Measurements from ENCODE around the gene HARBI1. TPM values are rescaled to one million over a fixed set of nuclear protein-coding genes. Genes with fewer than 3 reads are reported as not detected.

The HARBI1 gene
- total and polyA plus RNA-seq, 2 donors (not counting 3 experiments of a cell fraction or from before 2014, with no cell fraction given), result 2.7 to 4.7 TPM

DNA sequence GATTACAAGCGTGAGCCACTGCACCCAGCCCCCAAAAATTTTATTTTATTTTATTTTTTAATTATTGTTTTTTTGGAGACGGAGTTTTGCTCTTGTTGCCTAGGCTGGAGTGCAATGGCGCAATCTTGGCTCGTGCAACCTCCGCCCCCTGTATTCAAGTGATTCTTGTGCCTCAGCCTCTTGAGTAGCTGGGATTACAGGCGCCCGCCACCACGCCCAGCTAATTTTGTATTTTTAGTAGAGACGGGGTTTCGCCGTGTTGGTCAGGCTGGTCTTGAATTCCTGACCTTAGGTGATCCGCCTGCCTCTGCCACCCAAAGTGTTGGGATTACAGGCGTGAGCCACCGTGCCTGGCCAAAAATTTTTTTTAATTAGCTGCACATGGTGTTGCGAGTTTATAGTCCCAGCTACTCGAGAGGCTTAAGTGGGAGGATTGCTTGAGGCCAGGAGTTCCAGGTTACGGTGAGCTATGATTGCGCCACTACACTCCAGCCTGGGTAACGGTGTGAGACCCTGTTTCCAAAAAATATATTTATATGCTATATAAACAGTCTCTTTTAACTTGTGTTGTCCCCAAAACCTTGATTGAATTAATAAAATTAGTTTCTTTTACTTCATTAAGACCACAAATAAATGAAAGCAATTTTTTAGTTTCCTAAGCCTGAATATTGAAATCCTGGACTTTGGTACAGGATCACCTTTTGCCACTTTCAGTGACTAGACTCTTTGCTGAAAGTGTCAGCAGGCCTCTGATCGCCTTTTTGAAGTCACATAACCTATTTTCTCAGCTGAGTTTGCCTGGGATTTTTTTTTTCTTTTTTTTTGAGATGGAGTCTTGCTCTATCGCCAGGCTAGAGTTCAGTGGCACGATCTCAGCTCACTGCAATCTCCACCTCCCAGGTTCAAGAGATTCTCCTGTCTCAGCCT is 16.5 kb upstream of the HARBI1 start:
- no peaks in the 10 kb centered on the region for H3K79me2 ChIP-seq (ENCODE audit: control insufficient read depth, insufficient read depth, low read length)
- no peaks in the 10 kb centered on the region for H3K27me3 ChIP-seq (ENCODE audit: control insufficient read depth in 2 of 2, insufficient read depth in 2 of 2, low read length in 2 of 2)

More for the DNA sequence above, 16.5 kb upstream of the HARBI1 start:
- Histone ChIP-seq H3K4me2 (ENCODE audit: insufficient read depth, low read length) (no peak overlapping the region), H3K27ac (ENCODE audit: insufficient read depth, low read depth, low read length) (no peak overlapping the region), H3K9me1 (replicated peaks; ENCODE audit: control insufficient read depth, extremely low read depth, insufficient read depth, low read length) (no peaks in the 10 kb centered on the region), H3K9ac (replicated peaks; ENCODE audit: extremely low read depth, insufficient read depth, low read length) (no peak overlapping the region), H3K36me3 (ENCODE audit: control insufficient read depth in 2 of 2, extremely low read depth in 1 of 2, insufficient read depth in 2 of 2, low read length in 2 of 2) (peaks cover 4 to 8% of the 10 kb centered on the region in 2 experiments), H3K4me3 (replicated peaks in 1 of 3; ENCODE audit: insufficient read depth in 1 of 3, low read depth in 1 of 3, low read length in 3 of 3) (no peak overlapping the region), H2AFZ (ENCODE audit: low read depth, low read length) (no peak overlapping the region), H3K4me1 (ENCODE audit: control insufficient read depth, extremely low read depth, insufficient read depth, low read length) (no peaks in the 10 kb centered on the region), H4K20me1 (replicated peaks; ENCODE audit: control insufficient read depth, extremely low read depth, insufficient read depth, low read length) (no peaks in the 10 kb centered on the region), H3K9me3 (replicated peaks; ENCODE audit: control insufficient read depth, insufficient read depth, low read length) (no peaks in the 10 kb centered on the region)
- DNase-seq (ENCODE audit: low read depth, low spot score), result no peak
- ChIA-PET CTCF (no interaction called here), POLR2A (no interaction called here)
- BruUV-seq (replicated peaks), result no TSS peak
- no peak for FAIRE-seq
- no peak for TF ChIP-seq FOS (IDR thresholded peaks at IDR 0.05; ENCODE audit: borderline replicate concordance, insufficient read depth, low read length)
- no peak for TF ChIP-seq MAX (IDR thresholded peaks at IDR 0.05; ENCODE audit: insufficient read depth, insufficient read length)
- TF ChIP-seq JUN (IDR thresholded peaks at IDR 0.05; ENCODE audit: borderline replicate concordance, insufficient read depth, insufficient read length, low read depth), result no peak
- no peak for TF ChIP-seq POLR2AphosphoS5 (IDR thresholded peaks at IDR 0.05; ENCODE audit: insufficient read depth, low read depth, low read length)
- TF ChIP-seq, protein P1, sequence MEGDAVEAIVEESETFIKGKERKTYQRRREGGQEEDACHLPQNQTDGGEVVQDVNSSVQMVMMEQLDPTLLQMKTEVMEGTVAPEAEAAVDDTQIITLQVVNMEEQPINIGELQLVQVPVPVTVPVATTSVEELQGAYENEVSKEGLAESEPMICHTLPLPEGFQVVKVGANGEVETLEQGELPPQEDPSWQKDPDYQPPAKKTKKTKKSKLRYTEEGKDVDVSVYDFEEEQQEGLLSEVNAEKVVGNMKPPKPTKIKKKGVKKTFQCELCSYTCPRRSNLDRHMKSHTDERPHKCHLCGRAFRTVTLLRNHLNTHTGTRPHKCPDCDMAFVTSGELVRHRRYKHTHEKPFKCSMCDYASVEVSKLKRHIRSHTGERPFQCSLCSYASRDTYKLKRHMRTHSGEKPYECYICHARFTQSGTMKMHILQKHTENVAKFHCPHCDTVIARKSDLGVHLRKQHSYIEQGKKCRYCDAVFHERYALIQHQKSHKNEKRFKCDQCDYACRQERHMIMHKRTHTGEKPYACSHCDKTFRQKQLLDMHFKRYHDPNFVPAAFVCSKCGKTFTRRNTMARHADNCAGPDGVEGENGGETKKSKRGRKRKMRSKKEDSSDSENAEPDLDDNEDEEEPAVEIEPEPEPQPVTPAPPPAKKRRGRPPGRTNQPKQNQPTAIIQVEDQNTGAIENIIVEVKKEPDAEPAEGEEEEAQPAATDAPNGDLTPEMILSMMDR (IDR thresholded peaks at IDR 0.05; ENCODE audit: extremely low read depth in 1 of 2, insufficient read depth in 1 of 2, low read depth in 1 of 2, low read length in 2 of 2), result no peak
- TF ChIP-seq GATA2 (IDR thresholded peaks at IDR 0.05; ENCODE audit: insufficient read depth, insufficient read length, low read depth, low read length), result no peak
- no peak for TF ChIP-seq MYC (IDR thresholded peaks at IDR 0.05; ENCODE audit: low read depth, low read length)
- TF ChIP-seq POLR2A (IDR thresholded peaks at IDR 0.05; ENCODE audit: low read depth, low read length), result no peak
- TF ChIP-seq EZH2 (IDR thresholded peaks at IDR 0.05; ENCODE audit: borderline replicate concordance, low read depth, low read length, severe bottlenecking), result no peak
- dilution Hi-C loops (cut with MboI; ENCODE audit: extremely low pct_ligation_motif_present, low sequenced_read_pairs), result no loop called here
- intact Hi-C loops (cut with micrococcal nuclease), result no loop called here
